PC-3 (cell line): Measurements from ENCODE around the gene GMPR. TPM values are rescaled to one million over a fixed set of nuclear protein-coding genes. Genes with fewer than 3 reads are reported as not detected.

ENCODE experiments used
- ATAC-seq: fragments of 200-7000 bp; cut with Tn5 transposase; 2 replicates; pipeline ENCODE4 v1.9.1; 2020; ENCODE audit warnings: mild to moderate bottlenecking, moderate library complexity
- BruUV-seq: library from RNA; stranded (reverse); fragments of 400-500 nt; replicated peaks from 2 replicates; lab custom pipeline; 2021; lab: Mats Ljungman, UMichigan
- CTCF ChIA-PET: fragments of 300-600 bp; sonication (Branson Sonifier 250); formaldehyde crosslinking; loops from one replicate; lab custom pipeline; 2022; ENCODE audit warnings: antibody characterized with exemption; lab: Charles Lee
- POLR2A ChIA-PET: fragments of 300-600 bp; sonication (Branson Sonifier 250); formaldehyde crosslinking; loops from one replicate; lab custom pipeline; 2022; ENCODE audit warnings: antibody characterized with exemption; ENCODE audit not compliant: unreplicated experiment; lab: Charles Lee
- DNase-seq: peaks from one replicate; pipeline ENCODE4 v3.0.0-alpha.2; 2015
- H2AFZ ChIP-seq: fragments of 300-600 bp; sonication (generic); 2 replicates; pipeline ENCODE4 v1.6.0; 2016; ENCODE audit warnings: antibody characterized with exemption, low read length
- H3F3A ChIP-seq: fragments of 300-600 bp; sonication (generic); one replicate; pipeline ENCODE4 v1.6.0; 2017; ENCODE audit warnings: antibody characterized with exemption, low read length, control low read depth, mild to moderate bottlenecking; ENCODE audit not compliant: unreplicated experiment
- H3K27ac ChIP-seq: fragments of 300-600 bp; sonication (generic); 2 replicates; pipeline ENCODE4 v1.5.1; 2016; ENCODE audit warnings: mild to moderate bottlenecking, low read length
- H3K27me3 ChIP-seq: fragments of 300-600 bp; sonication (generic); 2 replicates; pipeline ENCODE4 v1.6.1; 2016; ENCODE audit warnings: low read length, mixed read lengths
- H3K36me3 ChIP-seq: fragments of 300-600 bp; sonication (generic); 2 replicates; pipeline ENCODE4 v1.6.1; 2016; ENCODE audit warnings: low read depth, mixed run types, low read length, mixed read lengths
- H3K4me1 ChIP-seq: fragments of 300-600 bp; sonication (generic); 2 replicates; pipeline ENCODE4 v1.5.1; 2016; ENCODE audit warnings: low read length; ENCODE audit not compliant: insufficient read depth
- H3K4me2 ChIP-seq: fragments of 300-600 bp; sonication (generic); 2 replicates; pipeline ENCODE4 v1.6.0; 2016; ENCODE audit warnings: low read length
- H3K4me3 ChIP-seq: fragments of 300-600 bp; sonication (generic); 2 replicates; pipeline ENCODE4 v1.5.1; 2016; ENCODE audit warnings: mild to moderate bottlenecking, low read length, mixed read lengths
- H3K79me2 ChIP-seq: fragments of 300-600 bp; sonication (generic); 2 replicates; pipeline ENCODE4 v1.6.1; 2017; ENCODE audit warnings: low read length, mixed read lengths
- H3K9ac ChIP-seq: fragments of 300-600 bp; sonication (generic); 2 replicates; pipeline ENCODE4 v1.6.0; 2016; ENCODE audit warnings: mild to moderate bottlenecking, low read length
- H3K9me2 ChIP-seq: fragments of 300-600 bp; sonication (generic); replicated peaks from 2 replicates; pipeline ENCODE4 v1.6.1; 2016; ENCODE audit warnings: mixed run types, low read length, mixed read lengths
- H3K9me3 ChIP-seq: fragments of 300-600 bp; sonication (generic); 2 replicates; pipeline ENCODE4 v1.6.1; 2016; ENCODE audit warnings: low read length, mixed read lengths
- H4K20me1 ChIP-seq: fragments of 300-600 bp; sonication (generic); 2 replicates; pipeline ENCODE4 v1.6.1; 2016; ENCODE audit warnings: low read length, mixed read lengths
- CTCF ChIP-seq: fragments of 300-600 bp; sonication (generic); conservative IDR thresholded peaks from 2 replicates; pipeline ENCODE4 v1.5.1; 2017; ENCODE audit warnings: antibody characterized with exemption, low read depth, mild to moderate bottlenecking, low read length
- EZH2 ChIP-seq: fragments of 300-600 bp; sonication (generic); IDR thresholded peaks from one replicate; pipeline ENCODE4 v1.6.1; 2017; ENCODE audit warnings: antibody characterized with exemption, mild to moderate bottlenecking, low read length; ENCODE audit not compliant: unreplicated experiment
- EZH2phosphoT487 ChIP-seq: fragments of 300-600 bp; sonication (generic); IDR thresholded peaks from 2 replicates; pipeline ENCODE4 v1.6.1; 2018; ENCODE audit warnings: mild to moderate bottlenecking, antibody characterized with exemption, low read length, borderline replicate concordance
- intact Hi-C: fragments of 100-400 bp; cut with micrococcal nuclease; formaldehyde crosslinking; loops from 2 replicates; pipeline ENCODE4 v1.9.0; 2023
- total RNA-seq: library from RNA; depleted of rRNA; stranded (reverse); fragments of >200 nt; gene quantifications from 2 replicates; pipeline ENCODE4 v1.2.3, GENCODE V29; 2014

GMPR gene
- total RNA-seq, 1 experiment from 2014 or later: 5.8 TPM

- Histone ChIP-seq H3K9me3 (no peaks in the 10 kb centered on the region), H3K36me3 (no peaks in the 10 kb centered on the region), H3K27ac (no peak overlapping the region), H3K79me2 (no peaks in the 10 kb centered on the region), H3K4me3 (no peak overlapping the region), H4K20me1 (no peaks in the 10 kb centered on the region), H2AFZ (no peak overlapping the region), H3K4me2 (no peak overlapping the region), H3K4me1 (peaks cover 5% of the 10 kb centered on the region; the same call in 1 of the 2 replicates), H3K27me3 (no peaks in the 10 kb centered on the region), H3K9me2 (no peaks in the 10 kb centered on the region), H3K9ac (no peak overlapping the region), H3F3A (no peaks in the 10 kb centered on the region)
- DNase-seq (no peak), ATAC-seq (no peak)
- intact Hi-C loops: no loop called here
- ChIA-PET CTCF (no interaction called here), POLR2A (interaction anchor here (0.6 kb wide), 1 partner anchor 104 kb away, joined by 6 read pairs; no protein-coding TSS in a partner anchor)
- TF ChIP-seq EZH2phosphoT487 (no peak), CTCF (no peak), EZH2 (no peak)
- no TSS peak for BruUV-seq
Measured at GRCh38 chr6:16232086-16232485, 6.3 kb upstream of the GMPR start.

- Histone ChIP-seq H3K9me2 (no peaks in the 10 kb centered on the region), H3K79me2 (no peaks in the 10 kb centered on the region), H3K4me1 (peaks cover 6% of the 10 kb centered on the region), H3K4me3 (no peak overlapping the region), H3K9ac (no peak overlapping the region), H3K9me3 (no peaks in the 10 kb centered on the region), H3K36me3 (no peaks in the 10 kb centered on the region), H3K27ac (no peak overlapping the region), H3F3A (no peaks in the 10 kb centered on the region), H4K20me1 (no peaks in the 10 kb centered on the region), H2AFZ (no peak overlapping the region), H3K4me2 (peak overlapping the region; percentile 78; the same call in 1 of the 2 replicates), H3K27me3 (0 out of 2 replicates have a peak, but pooled peaks cover 5% of the 10 kb centered on the region)
- no peak for DNase-seq
- ChIA-PET CTCF (no interaction called here), POLR2A (interaction anchor here (0.6 kb wide), 1 partner anchor 424 kb away, joined by 4 read pairs; no protein-coding TSS in a partner anchor)
- no peak for ATAC-seq
- TF ChIP-seq EZH2 (no peak), EZH2phosphoT487 (no peak), CTCF (no peak)
- no TSS peak for BruUV-seq
- intact Hi-C loops: loop anchor here (5.0 kb wide), 1 partner anchor 81 kb away; no protein-coding TSS in a partner anchor
Measured at GRCh38 chr6:16236009-16236501, 2.3 kb upstream of the GMPR start.

GRCh38 chr6:16236631-16237199 lies 1.7 kb upstream of the GMPR start:
- Histone ChIP-seq H3K27me3 (0 out of 2 replicates have a peak, but pooled peaks cover 5% of the 10 kb centered on the region), H3K4me2 (peak overlapping the region; percentile 78), H3K9me3 (no peaks in the 10 kb centered on the region), H3K27ac (no peak overlapping the region), H3K9me2 (no peaks in the 10 kb centered on the region), H3K79me2 (no peaks in the 10 kb centered on the region), H4K20me1 (no peaks in the 10 kb centered on the region), H3F3A (no peaks in the 10 kb centered on the region), H3K4me3 (peak overlapping the region; percentile 53), H2AFZ (0 out of 2 replicates have a peak overlapping the region, but pooled peaks have one; percentile 36), H3K9ac (no peak overlapping the region), H3K36me3 (no peaks in the 10 kb centered on the region), H3K4me1 (peaks cover 6% of the 10 kb centered on the region)
- ChIA-PET POLR2A (interaction anchor here (0.6 kb wide), 1 partner anchor 425 kb away, joined by 4 read pairs; no protein-coding TSS in a partner anchor), CTCF (interaction anchor here (0.7 kb wide), 1 partner anchor 45 kb away, joined by 9 read pairs; no protein-coding TSS in a partner anchor)
- intact Hi-C loops: loop anchor here (5.0 kb wide), 1 partner anchor 81 kb away; no protein-coding TSS in a partner anchor
- TF ChIP-seq EZH2phosphoT487 (no peak), CTCF (no peak), EZH2 (no peak)
- BruUV-seq: no TSS peak
- ATAC-seq (no peak), DNase-seq (peak; percentile 38)
